Activated naive CD4-positive, alpha-beta T cell treated with anti-CD3 and anti-CD28 coated beads, Interleukin-2, amount 10 ng/mL, durations not matched to agents 7 days and 5 days (primary cell): ENCODE data around the gene MFSD12.

ENCODE experiments used
- CTCF ChIA-PET: fragments of 350-600 bp; sonication (Branson Sonifier 250); formaldehyde crosslinking; loops from one replicate; lab custom pipeline; 2021; ENCODE audit warnings: antibody characterized with exemption; lab: Charles Lee
- DNase-seq: peaks from one replicate; pipeline ENCODE4 v3.0.0-alpha.2; 2020
- H3K27ac Mint-ChIP-seq: one replicate; pipeline ENCODE4 v1.8.0; 2021; ENCODE audit warnings: mild to moderate bottlenecking, moderate library complexity, mixed read lengths
- H3K27me3 Mint-ChIP-seq: one replicate; pipeline ENCODE4 v1.8.0; 2021; ENCODE audit warnings: mild to moderate bottlenecking, mixed read lengths
- H3K36me3 Mint-ChIP-seq: one replicate; pipeline ENCODE4 v1.8.0; 2021; ENCODE audit warnings: mixed read lengths
- H3K4me1 Mint-ChIP-seq: one replicate; pipeline ENCODE4 v1.8.0; 2021; ENCODE audit warnings: mixed read lengths
- H3K4me3 Mint-ChIP-seq: one replicate; pipeline ENCODE4 v1.8.0; 2021; ENCODE audit warnings: mild to moderate bottlenecking, moderate library complexity, mixed read lengths
- H3K9me3 Mint-ChIP-seq: one replicate; pipeline ENCODE4 v1.8.0; 2021; ENCODE audit warnings: mixed read lengths

The MFSD12 gene

DNA sequence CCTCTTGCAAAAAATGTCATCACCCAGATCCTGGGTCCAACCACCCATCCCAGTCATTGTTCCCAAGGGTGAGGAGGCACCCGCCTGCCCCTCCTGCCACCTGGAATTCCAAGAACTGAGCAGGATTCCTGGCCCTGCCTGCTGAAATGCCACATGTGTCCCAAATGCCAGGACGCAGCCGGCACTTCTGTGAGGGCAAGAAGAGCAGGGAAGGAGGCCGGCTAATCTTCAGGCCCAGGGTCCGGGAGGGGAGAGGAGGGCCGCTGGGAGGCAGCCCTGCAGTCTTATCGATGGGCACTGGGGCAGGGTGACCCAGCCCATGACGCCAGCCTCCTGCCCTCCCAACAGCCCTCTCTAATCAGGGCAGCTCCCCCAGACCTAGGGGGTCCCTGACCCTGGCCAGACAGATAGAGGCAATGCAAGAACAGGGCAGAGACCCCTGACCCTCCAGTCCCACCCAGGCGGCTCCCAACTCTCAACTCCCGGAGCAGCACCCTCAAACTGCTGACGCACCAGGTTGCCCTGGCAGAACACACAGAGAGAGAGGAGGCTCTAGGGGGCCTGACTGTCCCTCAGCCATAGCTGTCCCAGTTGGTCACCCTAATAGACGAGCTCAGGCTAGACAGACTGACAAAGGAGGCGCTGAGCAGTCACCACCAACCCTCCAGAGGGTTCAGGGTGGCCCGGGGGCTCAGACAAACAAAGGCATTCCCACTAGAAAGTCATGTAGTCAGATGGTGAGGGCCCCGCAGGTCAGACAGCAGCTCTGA, 1.5 kb downstream of the MFSD12 start:
- Mint-ChIP-seq H3K36me3 (peaks cover 18% of the 10 kb centered on the region), H3K27ac (peak overlapping the region; percentile 96), H3K27me3 (no peaks in the 10 kb centered on the region), H3K9me3 (no peaks in the 10 kb centered on the region), H3K4me3 (peak overlapping the region; percentile 96), H3K4me1 (peaks cover 53% of the 10 kb centered on the region)
- CTCF ChIA-PET, result interaction anchor here (1.2 to 6.6 kb wide), 2 partner anchors 9 to 29 kb away, joined by 3 to 42 read pairs; partner anchors contain the start of gene GIPC3
- DNase-seq, result no peak

DNA sequence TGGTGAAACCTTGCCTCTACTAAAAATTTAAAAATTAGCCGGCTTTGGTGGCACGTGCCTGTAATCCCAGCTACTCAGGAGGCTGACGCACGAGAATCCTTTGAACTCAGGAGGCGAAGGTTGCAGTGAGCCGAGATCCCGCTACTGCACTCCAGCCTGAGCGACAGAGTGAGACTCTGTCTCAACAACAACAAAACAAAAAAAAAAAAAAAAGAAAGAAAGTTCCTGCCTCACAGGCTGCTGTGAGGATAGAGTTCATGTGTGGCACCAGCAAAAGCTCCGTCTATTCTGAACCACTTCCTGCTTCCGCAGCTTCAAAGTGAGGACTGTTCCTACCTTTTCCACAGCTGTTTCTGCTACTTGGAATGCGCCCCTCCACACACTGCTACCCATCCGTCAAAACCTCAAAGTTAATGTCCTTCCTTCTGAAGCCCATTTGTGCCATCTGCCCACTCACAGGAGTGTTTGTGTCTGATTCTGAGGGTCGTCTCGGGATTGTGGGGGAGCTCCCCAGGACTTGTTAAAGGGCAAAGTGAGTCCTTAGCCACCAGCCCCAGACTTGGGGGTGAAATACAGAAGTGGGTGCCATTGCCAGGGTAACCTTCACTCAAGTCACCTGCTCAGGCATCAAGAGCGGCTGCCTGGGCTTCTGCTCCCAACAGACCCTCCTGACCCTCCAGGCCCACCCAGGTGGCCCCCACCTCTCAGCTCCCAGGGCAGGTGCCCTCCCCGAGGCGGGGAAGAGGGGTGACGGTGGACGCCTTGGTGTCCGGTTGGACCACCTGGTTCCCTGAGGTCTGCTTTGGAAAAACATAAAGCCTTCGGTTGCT, 2.9 kb downstream of the MFSD12 start:
- H3K4me3 Mint-ChIP-seq, result peak overlapping the region; percentile 96
- CTCF ChIA-PET, result interaction anchor here (1.2 to 6.6 kb wide), 2 partner anchors 8 to 33 kb away, joined by 3 to 42 read pairs; no protein-coding TSS in a partner anchor
- peak overlapping the region; percentile 96 for H3K27ac Mint-ChIP-seq
- H3K4me1 Mint-ChIP-seq, result peaks cover 53% of the 10 kb centered on the region
- DNase-seq, result peak; percentile 70
- no peaks in the 10 kb centered on the region for H3K9me3 Mint-ChIP-seq
- H3K27me3 Mint-ChIP-seq, result no peaks in the 10 kb centered on the region
- peaks cover 20% of the 10 kb centered on the region for H3K36me3 Mint-ChIP-seq

GRCh38 chr19:3551792-3552095, 5.6 kb downstream of the MFSD12 start:
- no peak for DNase-seq
- H3K4me1 Mint-ChIP-seq, result peaks cover 45% of the 10 kb centered on the region
- peaks cover 22% of the 10 kb centered on the region for H3K36me3 Mint-ChIP-seq
- H3K4me3 Mint-ChIP-seq, result no peak overlapping the region
- no peaks in the 10 kb centered on the region for H3K9me3 Mint-ChIP-seq
- H3K27me3 Mint-ChIP-seq, result no peaks in the 10 kb centered on the region
- H3K27ac Mint-ChIP-seq, result no peak overlapping the region
- CTCF ChIA-PET, result no interaction called here

GRCh38 chr19:3550947-3551791, 6.2 kb downstream of the MFSD12 start:
- Mint-ChIP-seq H3K4me1 (peaks cover 39% of the 10 kb centered on the region), H3K27me3 (no peaks in the 10 kb centered on the region), H3K27ac (peak overlapping the region; percentile 55), H3K9me3 (no peaks in the 10 kb centered on the region), H3K36me3 (peaks cover 21% of the 10 kb centered on the region), H3K4me3 (no peak overlapping the region)
- CTCF ChIA-PET, result no interaction called here
- no peak for DNase-seq

DNA sequence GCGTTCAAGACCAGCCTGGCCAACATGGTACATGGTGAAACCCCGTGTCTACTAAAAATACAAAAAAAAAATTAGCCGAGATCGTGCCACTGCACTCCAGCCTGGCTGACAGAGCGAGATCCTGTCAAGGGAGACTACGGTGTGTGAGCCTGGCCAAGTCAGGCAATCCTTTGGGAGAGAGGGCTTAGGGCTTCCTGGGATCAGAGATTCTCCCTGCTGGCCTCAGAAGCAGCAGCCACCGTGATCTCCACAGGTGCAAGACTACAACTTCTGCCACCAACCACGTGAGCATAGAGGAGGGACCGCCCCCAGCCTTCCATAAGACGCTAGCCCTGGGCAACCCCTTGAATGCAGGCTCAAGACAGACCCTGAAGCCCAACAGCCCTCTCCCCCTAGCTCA, 7.6 kb downstream of the MFSD12 start:
- Mint-ChIP-seq H3K4me3 (no peak overlapping the region), H3K36me3 (peaks cover 25% of the 10 kb centered on the region), H3K9me3 (no peaks in the 10 kb centered on the region), H3K4me1 (peaks cover 26% of the 10 kb centered on the region), H3K27me3 (no peaks in the 10 kb centered on the region), H3K27ac (no peak overlapping the region)
- no peak for DNase-seq
- CTCF ChIA-PET, result no interaction called here

GRCh38 chr19:3548606-3549005, 8.8 kb downstream of the MFSD12 start:
- no peaks in the 10 kb centered on the region for H3K27me3 Mint-ChIP-seq
- H3K4me1 Mint-ChIP-seq, result peaks cover 16% of the 10 kb centered on the region
- no peaks in the 10 kb centered on the region for H3K9me3 Mint-ChIP-seq
- DNase-seq, result no peak
- CTCF ChIA-PET, result interaction anchor here (5.4 kb wide), 1 partner anchor 8 kb away, joined by 42 read pairs; the partner anchor contains the start of gene MFSD12
- H3K36me3 Mint-ChIP-seq, result peaks cover 21% of the 10 kb centered on the region
- no peak overlapping the region for H3K4me3 Mint-ChIP-seq
- peak overlapping the region; percentile 28 for H3K27ac Mint-ChIP-seq

DNA sequence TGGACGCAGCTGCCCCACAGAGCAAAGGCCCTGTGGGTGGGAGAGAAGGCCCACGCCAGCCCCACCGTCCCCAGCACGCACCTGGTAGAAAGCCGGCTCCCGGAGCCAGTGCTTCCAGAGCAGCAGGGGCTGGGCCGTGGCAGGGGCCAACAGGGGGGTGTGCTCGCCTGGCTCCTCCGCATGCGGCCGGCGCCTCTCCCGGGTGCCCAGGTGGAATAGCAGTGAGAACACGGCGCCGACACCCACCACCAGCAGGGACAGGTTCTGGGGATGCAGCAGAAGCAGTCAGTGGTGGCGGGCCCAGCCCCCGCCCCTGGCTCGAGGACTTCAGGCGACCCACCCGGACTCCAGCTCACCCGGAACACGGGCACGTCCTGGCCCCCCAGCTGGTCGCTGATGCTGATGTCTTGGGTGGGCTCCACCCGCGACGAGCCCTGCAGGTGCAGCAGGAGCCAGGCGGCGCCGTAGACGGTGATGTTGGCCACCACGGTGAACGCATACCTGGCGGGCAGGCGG, 9.6 kb downstream of the MFSD12 start:
- H3K36me3 Mint-ChIP-seq, result peaks cover 17% of the 10 kb centered on the region
- H3K9me3 Mint-ChIP-seq, result no peaks in the 10 kb centered on the region
- CTCF ChIA-PET, result interaction anchor here (5.4 kb wide), 1 partner anchor 9 kb away, joined by 42 read pairs; the partner anchor contains the start of gene MFSD12
- DNase-seq, result no peak
- H3K4me3 Mint-ChIP-seq, result no peak overlapping the region
- no peaks in the 10 kb centered on the region for H3K27me3 Mint-ChIP-seq
- peaks cover 10% of the 10 kb centered on the region for H3K4me1 Mint-ChIP-seq
- no peak overlapping the region for H3K27ac Mint-ChIP-seq

- H3K9me3 Mint-ChIP-seq, result no peaks in the 10 kb centered on the region
- peaks cover 16% of the 10 kb centered on the region for H3K36me3 Mint-ChIP-seq
- DNase-seq, result peak; percentile 46
- H3K4me1 Mint-ChIP-seq, result peaks cover 5% of the 10 kb centered on the region
- H3K27me3 Mint-ChIP-seq, result no peaks in the 10 kb centered on the region
- H3K27ac Mint-ChIP-seq, result no peak overlapping the region
- H3K4me3 Mint-ChIP-seq, result no peak overlapping the region
- CTCF ChIA-PET, result interaction anchor here (1.1 to 5.4 kb wide), 2 partner anchors 9 to 71 kb away, joined by 3 to 42 read pairs; partner anchors contain the start of gene MFSD12
Measured at GRCh38 chr19:3547301-3547731, 10.1 kb downstream of the MFSD12 start.

DNA sequence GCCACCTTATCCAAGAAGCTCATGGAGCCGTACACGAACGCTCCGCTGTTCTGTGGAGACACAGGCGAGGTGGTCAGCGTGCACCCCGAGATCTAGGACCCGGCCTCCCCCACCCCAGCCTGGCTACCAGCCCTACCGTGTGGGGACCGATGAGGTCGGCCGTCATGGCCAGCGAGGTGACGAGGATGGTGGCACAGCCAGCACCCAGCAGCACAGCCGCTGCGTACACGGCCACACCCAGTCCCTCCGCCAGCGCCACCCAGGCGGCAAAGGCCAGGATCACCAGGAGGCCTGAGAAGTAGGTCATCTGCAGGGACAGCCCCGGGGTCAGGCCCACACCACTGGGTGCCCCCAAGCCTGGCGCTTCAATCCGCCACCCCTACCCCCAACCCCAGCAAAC, 11.3 kb downstream of the MFSD12 start:
- H3K27ac Mint-ChIP-seq, result peak overlapping the region; percentile 80
- CTCF ChIA-PET, result interaction anchor here (0.9 to 5.4 kb wide), 7 partner anchors 11 to 160 kb away, joined by 3 to 42 read pairs (median 5); partner anchors contain the start of gene MFSD12
- peaks cover 15% of the 10 kb centered on the region for H3K36me3 Mint-ChIP-seq
- no peaks in the 10 kb centered on the region for H3K27me3 Mint-ChIP-seq
- no peak overlapping the region for H3K4me3 Mint-ChIP-seq
- DNase-seq, result no peak
- H3K4me1 Mint-ChIP-seq, result no peaks in the 10 kb centered on the region
- H3K9me3 Mint-ChIP-seq, result no peaks in the 10 kb centered on the region

DNA sequence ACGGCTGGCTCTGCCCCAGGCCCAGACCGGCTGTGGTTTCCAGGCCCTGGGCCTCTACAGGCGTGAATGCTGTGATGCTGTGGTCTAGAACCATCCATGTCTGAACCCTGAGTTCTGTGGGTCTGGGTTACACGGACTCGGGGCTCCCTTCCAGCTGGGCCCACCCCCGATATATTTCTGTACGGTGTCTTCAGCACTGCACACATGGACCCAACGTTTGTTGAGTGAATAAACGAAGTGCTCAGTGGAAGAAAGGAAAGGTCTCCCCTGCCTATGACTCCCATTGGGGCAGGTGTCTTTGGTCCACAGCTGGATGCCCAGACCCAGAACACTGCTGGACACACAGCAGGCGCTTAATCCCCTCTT, 11.7 kb downstream of the MFSD12 start:
- DNase-seq, result no peak
- Mint-ChIP-seq H3K36me3 (peaks cover 13% of the 10 kb centered on the region), H3K4me1 (no peaks in the 10 kb centered on the region), H3K9me3 (no peaks in the 10 kb centered on the region), H3K4me3 (no peak overlapping the region), H3K27ac (peak overlapping the region; percentile 80), H3K27me3 (no peaks in the 10 kb centered on the region)
- CTCF ChIA-PET, result interaction anchor here (0.9 to 5.4 kb wide), 10 partner anchors 11 to 192 kb away, joined by 3 to 42 read pairs (median 4); partner anchors contain the start of gene MFSD12

DNA sequence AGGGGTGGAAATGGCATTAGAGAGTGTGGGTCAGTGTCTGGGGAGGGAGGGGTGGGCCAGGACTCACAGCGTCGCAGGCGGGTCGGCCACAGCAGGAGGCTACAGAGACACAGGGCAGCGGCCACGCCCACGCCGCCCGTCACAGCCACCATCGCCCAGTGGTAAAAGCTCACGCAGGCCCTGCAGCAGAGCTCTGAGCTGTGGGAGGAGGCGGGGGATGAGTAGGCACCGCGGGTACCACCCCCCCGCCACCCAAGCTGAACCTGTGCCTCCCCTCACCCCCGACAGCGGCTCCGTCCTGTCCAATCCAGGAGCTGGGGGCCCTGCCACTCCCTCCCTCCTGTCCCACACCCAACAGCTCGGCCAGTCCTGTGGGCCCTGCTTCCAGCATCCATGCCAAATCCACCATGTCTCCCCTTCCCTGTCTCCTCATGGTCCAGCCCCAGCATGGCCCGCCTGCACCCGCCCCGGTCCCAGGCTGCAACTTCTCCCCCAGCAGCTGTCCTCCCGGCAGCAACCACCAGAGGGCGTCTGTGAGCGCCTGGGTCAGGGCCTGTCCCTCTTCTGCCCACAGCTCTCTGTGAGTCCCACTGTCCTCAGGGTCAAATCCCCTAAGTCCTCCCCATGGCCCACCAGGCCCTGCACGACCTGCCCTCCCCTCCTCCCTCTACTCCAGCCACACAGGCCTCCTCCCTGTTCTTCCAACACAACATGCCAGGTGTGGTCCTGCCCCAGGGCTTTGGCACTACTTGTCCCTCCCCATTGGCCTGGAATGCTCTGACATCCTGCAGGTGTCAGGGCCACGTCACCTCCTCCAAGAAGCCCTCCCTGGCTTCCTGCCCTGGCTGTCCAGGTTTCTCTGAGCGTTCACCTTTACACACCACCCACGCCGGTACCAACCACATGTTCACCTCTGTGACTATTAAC, 12.4 kb downstream of the MFSD12 start:
- CTCF ChIA-PET, result interaction anchor here (0.6 to 5.4 kb wide), 12 partner anchors 12 to 192 kb away, joined by 3 to 42 read pairs (median 3); partner anchors contain the start of gene MFSD12
- no peaks in the 10 kb centered on the region for H3K9me3 Mint-ChIP-seq
- no peaks in the 10 kb centered on the region for H3K4me1 Mint-ChIP-seq
- peak; percentile 85 for DNase-seq
- peaks cover 13% of the 10 kb centered on the region for H3K36me3 Mint-ChIP-seq
- H3K4me3 Mint-ChIP-seq, result no peak overlapping the region
- no peaks in the 10 kb centered on the region for H3K27me3 Mint-ChIP-seq
- H3K27ac Mint-ChIP-seq, result peak overlapping the region; percentile 9

- peaks cover 3% of the 10 kb centered on the region for H3K9me3 Mint-ChIP-seq
- no peak overlapping the region for H3K4me3 Mint-ChIP-seq
- H3K36me3 Mint-ChIP-seq, result peaks cover 18% of the 10 kb centered on the region
- H3K27me3 Mint-ChIP-seq, result no peaks in the 10 kb centered on the region
- no peaks in the 10 kb centered on the region for H3K4me1 Mint-ChIP-seq
- CTCF ChIA-PET, result interaction anchor here (1.3 to 5.4 kb wide), 2 partner anchors 13 kb away, joined by 4 to 42 read pairs; partner anchors contain the start of gene MFSD12
- no peak for DNase-seq
- peak overlapping the region; percentile 60 for H3K27ac Mint-ChIP-seq
Measured at GRCh38 chr19:3544058-3544376, 13.4 kb downstream of the MFSD12 start.
